Embryonic facial prominence (tissue), 1 donor: Measurements from ENCODE around the gene MICAL3.
"Not testable (repeated sequence)": the region's sequence is repeated elsewhere in the genome, so short reads cannot be mapped to it uniquely, and the experiment has no call there.

Experiments
- DNase-seq: peaks from one replicate; pipeline ENCODE4 v3.0.0-alpha.2; 2016; ENCODE audit errors: extremely low spot score

Gene MICAL3

DNA sequence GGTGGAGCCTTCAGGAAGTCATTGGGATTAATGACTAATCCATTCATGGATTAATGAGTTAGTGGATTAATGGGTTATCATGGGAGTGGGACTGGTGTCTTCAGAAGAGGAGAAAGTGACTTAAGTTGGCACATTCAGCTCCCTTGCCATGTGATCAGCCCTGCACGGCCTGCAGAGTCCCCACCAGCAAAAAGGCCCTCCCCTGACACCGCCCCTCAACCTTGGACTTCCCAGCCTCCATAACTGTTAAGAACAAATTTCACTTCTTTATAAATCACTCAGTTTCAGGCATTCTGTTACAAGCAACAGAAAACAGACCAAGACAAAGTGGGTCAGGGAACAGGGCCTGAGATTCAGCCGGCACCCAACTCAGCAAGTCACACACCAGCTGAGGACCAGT is 85.3 kb downstream of the MICAL3 start:
- DNase-seq = no peak

DNA sequence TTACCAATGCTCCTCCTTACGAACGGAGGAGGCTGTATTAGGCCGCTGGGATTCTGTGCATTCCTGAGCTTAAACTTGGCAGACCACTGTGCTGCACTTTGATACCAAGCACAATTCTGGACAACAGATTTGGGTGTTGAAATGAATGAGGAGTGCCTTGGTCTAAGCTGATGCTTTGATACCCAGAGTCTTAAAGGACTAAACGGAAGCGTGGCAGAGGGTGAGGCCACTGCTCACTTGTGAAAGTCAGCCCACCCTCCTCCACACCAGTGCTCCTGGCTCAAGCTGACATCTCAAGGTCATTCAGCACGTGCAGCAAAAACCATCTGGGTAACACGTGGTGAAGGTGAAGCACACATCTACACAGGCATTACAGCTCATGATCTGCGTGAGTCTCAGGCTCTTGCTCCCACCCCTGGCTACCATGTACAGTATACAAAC is 85.9 kb downstream of the MICAL3 start:
- no peak for DNase-seq

DNA sequence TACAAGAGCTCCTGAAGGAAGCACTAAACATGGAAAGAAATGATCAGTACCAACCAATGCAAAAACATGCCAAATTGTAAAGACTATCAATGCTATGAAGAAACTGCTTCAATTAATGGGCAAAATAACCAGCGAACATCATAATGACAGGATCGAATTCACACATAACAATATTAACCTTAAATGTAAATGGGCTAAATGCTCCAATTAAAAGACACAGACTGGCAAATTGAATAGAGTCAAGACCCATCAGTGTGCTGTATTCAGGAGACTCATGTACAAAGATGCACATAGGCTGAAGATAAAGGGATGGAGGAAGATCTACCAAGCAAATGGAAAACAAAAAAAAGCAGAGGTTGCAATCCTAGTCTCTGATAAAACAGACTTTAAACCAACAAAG is 91.9 kb downstream of the MICAL3 start:
- DNase-seq = not testable (repeated sequence)

DNA sequence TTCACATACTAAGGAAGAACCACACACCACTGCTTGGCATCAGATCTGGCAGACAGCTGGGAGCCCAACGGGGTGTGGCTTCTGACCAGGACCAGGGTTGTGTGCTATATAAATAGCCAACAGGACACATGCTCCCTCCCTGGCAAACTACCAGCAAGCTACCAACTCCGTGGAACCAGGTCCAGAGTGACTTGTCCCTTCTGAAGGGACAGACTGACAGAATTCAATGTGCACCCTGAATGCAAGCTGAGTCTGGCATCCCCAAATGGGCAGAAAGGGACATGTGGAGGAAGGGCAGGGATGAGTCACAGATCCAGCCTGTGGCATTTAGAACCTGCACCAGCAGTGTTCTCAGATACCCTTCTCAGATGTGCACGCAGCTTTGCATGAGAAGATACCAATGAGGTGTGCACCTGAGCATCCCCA is 92.9 kb downstream of the MICAL3 start:
- DNase-seq = no peak

DNA sequence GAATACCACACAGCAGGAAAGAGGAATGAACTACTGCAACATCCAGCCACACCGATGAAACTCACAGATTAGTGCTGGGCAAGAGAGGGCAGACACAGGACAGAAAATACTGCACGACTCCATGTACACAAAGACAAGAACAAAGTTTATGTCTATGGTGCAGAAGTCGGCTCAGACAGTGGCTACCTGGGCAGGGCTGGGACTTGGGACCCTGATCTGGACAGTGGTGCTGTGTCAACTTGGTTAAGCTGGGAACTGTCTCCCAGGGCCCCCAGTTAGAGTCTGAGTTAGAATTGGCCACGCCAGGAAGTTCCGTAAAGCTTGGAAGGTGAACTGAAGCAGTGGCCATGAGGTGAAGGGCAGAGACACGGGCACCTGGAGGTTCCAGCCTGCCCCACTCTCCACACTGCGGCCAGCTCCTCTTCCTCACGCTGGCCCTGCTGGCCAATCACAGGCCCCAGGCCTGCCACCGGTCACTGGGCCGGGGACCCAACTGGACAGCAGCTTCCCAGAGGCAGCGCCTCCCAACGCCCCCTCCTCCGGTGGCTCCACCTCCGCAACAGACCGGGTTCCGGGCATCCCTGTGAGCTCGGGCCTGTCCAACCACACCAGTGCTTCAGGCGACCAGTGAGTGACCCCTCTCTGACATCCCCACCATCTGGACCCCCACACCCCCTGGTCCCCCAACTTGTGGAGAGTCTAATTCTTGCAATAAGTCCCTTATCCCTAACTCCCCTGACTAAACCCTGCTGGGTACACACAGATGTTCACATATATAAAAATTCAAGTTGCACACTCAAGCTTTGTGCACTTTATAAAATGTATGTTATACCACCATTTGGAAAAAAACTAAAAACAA is 93.7 kb downstream of the MICAL3 start:
- DNase-seq = no peak

DNA sequence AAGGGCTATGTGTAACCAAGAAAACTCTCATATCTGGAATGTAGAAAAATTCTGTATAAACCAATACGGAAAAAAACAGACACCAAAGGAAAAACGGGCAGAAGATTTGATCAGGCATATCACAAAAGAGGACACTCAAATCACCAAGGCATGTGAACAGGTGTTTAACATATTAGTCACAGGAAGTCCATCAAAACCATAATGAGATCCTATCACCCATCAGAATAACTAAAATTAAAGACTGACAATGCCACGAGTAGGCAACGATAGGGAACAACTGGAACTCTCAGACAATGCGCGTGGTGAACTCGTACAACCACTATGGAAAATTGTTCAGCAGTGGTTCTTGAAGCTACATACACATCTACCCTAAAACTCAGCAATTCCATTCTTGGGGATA is 94.5 kb downstream of the MICAL3 start:
- no peak for DNase-seq

DNA sequence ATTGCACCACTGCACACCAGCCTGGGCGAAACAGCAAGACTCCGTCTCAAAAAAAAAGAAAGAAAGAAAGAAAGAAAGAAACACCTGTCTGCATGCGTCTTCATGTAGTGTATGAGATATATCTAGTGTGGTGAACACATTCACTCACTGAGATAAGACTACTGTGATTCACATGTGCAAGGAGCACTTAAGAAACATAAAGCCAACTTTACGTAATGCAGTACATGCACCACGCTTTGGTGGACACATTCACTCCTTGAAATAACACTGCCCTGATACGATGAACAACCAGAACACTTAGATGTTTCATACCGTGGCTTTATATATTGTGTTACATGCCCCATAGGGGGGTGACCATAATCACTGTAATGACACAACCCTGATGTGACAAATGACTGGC is 96.0 kb downstream of the MICAL3 start:
- no peak for DNase-seq

DNA sequence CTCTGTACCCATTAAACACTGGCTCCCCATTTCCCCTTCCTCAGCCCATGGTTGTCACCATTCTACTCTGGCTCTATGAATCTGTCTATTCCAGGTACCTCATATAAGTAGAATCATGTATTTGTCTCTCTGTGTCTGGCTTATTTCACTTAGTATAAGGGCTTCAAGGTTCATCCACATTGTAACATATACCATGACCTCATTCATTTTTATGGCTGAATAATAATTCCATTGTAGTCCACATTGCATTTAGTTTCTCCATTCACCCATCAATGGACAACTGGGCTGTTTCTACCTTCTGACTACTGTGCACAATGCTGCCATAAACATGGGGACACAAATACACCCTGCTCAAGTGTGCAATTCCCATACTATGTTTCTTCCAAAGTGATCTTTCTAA is 97.3 kb downstream of the MICAL3 start:
- DNase-seq = no peak

DNA sequence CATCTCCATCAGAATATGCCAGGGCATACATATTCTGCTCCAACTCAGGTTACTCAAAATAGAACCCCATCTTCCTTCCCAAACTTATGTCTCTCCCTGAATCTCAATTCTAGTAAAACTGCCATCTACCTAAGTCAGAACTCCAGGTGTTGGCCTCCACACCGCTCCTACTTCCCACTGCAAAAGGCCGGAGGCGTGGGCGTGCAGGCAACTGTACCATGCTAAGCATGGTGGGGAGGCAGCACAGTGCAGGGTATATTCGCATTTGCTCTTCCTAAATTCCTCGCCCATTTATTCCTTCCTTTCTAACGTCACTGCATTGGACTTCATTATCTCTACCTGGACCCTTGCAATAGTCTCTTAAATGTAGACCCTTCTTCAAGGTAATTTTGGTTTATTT is 97.8 kb downstream of the MICAL3 start:
- DNase-seq = no peak

DNA sequence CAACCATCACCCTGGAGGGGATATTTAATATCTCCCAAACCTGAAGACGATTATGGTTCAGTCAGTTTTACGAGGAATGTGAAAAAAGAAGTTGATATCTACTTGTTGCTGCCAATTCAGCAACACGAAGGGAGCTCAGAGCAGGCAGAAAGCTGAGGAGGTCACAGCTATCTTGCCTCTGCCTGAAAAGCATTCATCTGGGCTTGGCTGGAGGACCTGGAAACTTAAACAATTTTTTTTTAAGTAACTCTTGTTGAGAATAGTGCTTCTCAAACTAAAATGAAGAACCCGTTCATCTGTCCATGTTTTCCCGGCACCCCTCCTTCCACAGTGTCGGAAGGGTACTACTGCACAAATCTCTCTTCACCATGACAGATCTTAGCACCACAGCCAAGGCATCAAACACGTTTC is 98.9 kb downstream of the MICAL3 start:
- no peak for DNase-seq

DNA sequence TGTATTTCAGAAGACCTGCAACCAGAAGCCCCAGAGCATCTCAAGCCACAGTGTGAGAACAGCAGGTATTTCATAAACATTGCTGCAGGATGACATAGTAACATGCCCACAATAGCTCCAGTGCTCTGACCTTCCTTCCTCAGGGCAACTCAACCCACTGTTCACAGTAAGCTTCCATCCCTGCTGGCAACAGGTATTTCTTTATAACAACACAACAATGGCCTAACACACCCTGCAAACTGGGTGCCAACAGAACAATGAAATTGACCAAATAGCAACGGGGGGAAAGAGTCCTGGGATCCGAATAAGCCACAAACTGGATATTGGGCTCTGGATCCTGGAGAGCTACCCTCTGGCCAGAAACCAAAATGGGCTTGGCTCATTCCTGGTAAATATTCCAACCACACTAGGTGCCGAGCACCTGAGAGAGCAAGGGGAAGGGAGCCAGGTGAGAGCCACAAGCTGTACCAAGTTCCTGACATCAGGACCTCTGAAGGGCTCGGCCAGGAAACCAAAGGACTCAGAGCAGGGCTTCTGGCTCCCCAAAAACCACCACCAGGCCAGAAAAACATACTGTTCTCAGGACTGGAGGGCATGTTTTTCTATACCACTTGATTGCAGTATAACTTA is 99.5 kb downstream of the MICAL3 start:
- no peak for DNase-seq

DNA sequence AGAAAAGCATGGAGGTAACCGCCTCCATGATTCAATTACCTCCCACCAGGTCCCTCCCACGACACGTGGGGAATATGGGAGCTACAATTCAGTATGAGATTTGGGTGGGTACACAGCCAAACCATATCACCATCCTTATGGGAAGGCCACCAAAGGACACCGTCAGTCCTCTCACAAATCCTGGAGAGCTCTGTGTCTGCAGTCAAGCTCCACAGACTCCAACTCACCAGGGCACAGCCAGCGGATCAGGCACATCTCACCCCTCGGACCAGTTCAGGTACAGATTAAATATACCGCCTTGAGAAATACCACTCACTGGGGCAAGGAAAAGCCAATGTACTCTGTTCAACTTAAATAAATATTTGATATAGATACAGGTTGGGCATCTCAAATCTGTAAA is 100.3 kb downstream of the MICAL3 start:
- no peak for DNase-seq

DNA sequence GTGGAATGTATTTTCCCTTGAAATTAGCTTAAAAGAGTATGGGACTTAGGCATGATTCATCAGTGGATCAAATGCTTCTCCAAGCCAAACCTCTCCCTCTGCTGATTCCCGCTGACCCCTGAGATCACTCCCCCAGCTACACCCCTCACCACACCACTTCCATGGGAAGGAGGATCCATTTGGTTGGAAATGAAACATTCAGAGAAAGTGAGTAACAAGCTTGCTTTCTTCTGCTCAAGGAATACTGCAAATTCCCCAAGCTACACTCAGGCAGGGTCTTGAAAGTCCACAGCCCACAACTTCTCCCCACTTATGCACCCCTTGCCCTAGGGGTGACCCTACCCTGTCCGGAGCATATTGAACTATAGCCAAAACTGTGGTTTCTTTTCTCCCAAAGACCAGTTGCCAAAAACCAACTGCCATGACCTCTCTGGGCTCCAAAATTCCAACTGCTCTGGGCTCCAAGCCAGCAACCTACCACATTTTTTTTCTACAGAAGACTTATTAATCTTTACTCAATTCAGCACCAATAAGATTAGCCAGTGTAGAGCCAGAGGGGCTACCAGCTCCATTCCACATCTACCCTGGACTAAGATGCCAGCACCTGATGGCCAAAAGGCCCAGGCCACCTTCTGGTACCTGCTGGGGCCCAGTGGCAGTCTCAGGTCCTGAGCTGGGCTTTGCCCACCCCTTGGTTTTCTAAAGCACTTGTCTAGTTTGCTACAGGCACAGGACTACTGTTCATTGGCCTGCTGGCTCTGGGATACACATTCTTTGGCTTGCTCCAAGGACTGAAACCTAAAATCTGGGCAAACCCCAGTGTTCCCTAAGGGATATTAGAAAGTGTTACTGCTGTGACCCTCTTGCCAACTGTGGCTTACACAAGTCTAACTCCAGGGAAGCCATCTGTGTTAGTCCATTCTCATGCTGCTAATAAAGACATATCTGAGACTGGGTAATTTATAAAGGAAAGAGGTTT is 101.1 kb downstream of the MICAL3 start:
- no peak for DNase-seq

DNA sequence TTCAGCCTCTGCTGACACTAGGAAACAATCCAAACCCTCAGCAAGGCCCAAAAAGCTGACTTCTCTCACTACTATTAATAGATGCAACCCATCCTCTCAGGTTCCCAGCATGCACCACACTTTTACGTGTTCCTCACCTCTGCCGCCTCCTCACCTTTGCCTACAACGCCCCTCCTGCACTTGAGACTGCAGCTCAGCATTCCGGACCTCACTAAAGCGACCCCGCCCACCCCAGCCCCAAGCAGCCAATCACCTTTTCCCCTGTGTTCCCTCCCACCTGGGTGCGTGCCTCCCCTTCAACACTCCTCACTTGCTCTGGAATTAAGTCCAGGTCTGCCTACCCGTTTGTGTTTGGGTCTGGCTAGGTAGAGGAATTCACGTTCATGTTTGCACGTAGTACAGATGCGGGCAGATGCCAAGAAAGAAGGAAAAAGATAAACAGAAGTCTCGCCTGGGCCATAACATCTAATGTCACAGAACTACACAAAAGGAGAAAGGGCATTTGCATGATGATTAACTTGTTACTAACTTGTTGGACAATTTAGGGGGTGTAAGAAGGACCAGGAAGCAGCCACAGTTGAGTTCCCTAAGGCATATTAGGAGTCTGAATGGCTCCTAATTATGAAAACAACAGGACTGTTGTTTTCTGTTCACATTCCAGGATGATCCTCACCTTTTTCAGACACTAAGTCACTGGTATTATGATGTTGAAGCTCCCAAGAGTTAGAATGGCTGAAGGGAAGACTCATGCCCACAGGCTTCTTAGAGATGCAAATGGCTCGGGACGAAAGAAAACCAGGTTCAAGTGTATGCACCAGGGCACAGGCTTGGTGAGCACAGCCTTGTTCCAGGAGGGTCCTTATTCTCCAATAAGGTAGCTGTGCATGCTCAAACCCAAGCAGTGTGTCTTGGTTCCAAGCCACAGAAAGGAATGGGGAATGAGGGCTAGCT is 102.2 kb downstream of the MICAL3 start:
- DNase-seq = no peak

DNA sequence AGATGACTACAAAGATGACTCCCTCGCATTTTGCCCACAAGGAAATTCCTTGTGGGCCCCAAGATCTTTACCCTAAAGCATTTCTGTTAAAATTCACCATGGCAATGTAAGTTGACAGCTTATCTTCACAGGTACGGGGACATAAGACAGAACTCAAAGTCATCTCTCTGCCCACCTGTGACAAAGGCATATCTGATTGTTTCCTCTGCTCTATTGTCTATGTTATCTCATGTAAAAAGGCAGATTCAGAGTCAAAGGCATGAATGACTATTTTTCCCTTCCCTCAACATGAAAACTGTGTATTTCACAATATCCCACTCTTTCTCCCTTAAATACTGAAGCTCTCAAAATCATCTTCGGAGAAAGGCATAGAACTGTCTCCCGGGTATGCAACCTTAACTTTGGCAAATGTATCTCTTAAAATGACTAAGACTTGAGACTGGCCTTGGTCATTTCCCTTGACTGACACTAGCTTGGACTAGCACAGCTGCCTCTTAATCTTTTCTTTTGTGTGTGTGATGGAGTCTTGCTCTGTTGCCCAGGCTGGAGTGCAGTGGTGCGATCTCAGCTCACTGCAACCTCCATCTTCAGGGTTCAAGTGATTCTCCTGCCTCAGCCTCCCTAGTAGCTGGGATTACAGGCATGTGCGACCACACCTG is 103.2 kb downstream of the MICAL3 start:
- DNase-seq = no peak

DNA sequence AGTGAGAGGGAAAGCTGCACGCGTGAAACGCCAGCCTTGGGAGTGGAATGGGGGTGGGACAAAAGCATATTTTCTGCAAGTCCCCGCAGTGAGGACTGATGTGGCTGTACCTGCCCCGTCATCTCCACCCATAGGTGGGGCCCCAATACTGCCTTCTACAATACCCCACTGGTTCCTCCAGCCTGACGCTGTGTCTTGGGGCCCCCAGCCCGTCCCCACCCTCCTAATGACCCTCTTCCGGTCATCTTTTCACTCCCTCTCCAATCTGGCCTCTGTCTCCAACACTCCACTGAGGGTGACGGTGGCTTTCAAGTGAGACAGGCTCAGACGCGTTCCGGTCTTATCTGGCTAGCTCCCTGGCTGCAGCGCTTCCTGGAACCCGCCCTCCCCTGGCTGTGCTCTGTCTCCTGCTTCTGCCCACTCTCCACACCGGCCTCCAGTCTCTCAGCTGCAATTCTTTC is 104.2 kb downstream of the MICAL3 start:
- DNase-seq = no peak

DNA sequence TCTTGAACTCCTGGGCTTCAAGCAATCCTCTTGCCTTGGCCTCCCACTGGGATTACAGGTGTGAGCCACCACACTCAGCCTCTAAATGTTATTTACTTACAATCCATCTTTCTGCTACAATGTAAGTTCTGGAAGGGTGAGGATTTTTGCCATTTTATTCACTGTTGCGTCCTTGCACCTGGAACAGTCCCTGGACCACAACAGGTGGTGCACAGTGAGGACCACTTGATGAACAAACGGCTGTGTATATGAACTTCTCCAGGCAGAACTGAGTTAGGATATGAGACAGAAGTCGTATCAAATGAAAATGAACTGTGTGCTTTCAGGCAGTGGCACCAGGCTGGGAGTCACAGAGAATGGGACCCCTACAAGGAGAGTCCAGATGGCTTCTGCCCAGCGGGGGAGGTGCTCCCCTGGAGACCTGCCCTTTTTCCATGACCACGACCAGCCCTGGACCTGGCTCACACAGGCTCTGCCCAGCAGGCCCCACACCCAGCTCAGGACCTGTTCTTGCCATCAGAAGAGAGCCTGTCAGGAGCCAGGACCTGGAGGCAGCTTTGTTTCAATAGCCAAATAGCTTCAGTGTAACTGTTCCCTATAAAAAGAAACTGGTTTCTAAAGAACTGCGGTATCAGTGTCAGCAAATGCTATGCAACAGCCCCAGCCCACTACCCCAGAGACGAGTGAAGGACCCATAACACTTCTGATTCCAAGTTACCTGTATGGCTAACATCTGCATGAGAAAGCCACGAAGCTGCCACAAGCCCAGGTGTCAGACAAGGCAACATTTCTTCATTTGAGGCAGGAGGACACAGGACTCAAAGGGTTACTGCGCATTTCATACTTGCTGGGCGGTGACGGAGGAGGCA is 104.9 kb downstream of the MICAL3 start:
- DNase-seq = no peak

DNA sequence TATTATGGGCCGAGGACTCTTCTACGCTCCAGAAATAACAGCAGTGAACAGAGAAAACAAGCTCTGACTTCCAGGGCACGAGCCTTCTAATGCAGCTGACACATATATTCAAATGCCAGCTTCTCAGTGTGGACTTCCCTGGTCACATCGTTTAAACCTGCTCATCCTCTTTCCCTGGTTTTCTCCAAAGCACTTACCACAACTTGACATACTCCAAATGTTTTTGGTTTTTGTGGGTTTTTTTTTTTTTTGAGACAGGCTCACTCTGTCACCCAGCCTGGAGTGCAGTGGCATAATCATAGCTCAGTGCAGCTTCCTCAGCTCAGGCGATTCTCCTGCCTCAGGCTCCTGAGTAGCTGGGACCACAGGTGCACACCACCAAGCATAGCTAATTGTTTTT is 105.5 kb downstream of the MICAL3 start:
- DNase-seq = no peak

DNA sequence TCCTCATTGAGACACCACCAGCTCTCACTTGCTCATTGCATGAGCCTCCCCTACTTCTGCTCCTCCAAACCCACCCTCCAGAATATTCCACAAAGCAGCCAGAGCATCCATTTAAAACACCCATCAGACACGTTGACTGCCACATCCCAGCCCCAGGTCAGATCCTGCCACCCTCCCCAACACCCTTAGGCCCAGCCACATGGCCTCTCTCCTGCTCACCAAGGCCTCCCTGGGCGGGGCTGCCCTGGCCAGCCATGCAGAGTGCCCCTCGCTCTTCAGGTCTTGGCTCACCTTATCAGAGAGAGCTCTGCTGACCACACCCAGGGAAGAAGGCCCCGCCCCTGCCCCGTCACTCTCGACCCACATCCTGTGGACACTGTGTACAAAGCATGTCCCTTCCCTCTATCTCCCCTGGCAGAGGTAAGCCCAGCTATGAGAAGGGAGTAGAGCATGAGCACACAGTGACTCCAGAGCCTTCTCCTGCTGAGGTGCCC is 106.8 kb downstream of the MICAL3 start:
- no peak for DNase-seq
